Stimulated activated CD4-positive, alpha-beta T cell treated with anti-CD3 and anti-CD28 coated beads, TNF-alpha, amount 100 ng/mL, for 48 hours (primary cell): ENCODE measurements around the gene BEND6.

Experiments
- DNase-seq, 3 donors: peaks; one replicate each; pipeline ENCODE4 v3.0.0-alpha.2; 2020; ENCODE audit warnings: low read depth in 3 of 3

The BEND6 gene, protein sequence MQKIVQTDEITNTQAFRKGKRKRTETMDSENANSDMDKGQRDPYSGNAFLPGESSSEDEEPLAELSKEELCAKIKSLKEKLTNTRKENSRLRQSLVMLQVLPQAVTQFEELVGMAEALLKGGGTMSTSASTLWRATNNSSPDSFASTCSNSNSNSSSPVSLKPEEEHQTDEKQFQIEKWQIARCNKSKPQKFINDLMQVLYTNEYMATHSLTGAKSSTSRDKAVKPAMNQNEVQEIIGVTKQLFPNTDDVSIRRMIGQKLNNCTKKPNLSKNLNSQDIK

DNA sequence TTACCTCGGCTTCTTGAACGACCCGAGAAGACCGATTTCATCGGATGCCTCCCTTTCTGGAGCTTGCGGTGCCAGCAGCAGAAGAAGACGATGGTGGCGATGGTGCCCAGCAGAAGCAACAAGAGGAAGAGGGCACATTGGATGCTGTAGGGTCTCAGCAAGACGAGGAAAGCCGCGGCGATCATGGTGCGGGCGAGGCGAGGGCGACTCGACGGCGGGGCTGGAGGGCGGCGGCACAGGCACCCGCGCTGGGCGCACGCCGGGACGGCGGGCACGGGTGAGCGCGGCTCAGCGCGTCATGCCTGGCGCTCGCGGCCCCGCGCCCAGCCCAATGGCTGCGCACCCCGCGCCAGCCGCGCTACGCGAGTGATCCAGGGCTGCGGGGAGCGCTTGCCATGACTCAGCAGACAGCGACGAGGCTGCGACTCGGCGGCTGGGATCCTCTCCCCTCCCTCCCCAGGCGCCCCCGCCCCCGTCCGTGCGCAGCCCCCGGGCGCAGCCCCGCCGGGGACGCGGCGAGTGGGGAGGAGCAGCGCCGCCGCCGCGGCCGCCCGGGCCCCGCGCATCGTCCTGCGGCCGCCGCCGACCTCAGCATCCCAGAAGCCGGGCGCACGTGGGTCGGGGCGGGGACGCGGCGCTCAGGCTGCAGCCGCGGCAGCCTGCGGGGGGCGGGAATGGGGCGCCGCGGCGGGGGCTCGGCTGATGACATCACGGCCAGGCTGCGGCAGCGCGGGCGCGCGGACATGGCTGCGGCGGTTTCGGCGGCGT is at the start of gene BEND6:
BEND6 (plus strand) TSS at position 705 of the 768 bp plus-strand sequence. CDS start 26,704 bp downstream, outside the sequence.
- peak in 1 of 3 donors; percentile 21 for DNase-seq

DNA sequence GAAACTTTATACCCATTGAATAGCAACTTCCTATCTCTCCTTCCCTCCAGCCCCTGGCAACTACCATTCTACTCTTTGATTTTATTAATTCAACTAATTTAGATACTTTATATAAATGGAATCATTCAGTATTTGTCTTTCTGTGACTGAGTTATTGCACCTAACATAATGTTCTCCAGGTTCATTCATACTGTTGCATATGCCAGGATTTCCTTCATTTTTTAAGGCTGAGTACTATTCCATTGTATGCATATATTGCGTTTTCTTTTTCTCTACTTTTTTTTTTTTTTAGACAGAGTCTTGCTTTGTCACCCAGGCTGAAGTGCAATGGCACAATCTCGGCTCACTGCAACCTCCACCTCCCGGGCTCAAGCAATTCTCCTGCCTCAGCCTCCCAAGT is 49.5 kb upstream of the BEND6 start:
- no peak for DNase-seq

DNA sequence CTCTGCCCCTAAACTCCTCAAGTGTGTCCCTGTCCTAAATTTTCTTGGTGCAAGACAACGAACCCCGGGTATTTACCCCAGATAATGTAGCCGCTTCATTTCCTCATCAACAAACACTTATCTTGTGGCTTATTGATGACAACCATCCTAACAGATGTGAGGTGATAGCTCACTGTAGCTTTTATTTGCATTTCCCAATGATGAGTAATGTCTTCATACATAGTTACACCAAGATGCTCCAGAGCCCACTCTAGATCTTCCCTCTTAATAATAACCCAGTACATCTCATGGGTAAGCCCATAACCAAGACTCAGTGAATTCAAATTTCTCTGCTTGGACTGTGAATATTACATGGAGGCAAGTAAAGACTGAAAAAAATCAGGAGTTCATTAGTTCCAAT is 48.2 kb upstream of the BEND6 start:
- no peak for DNase-seq

DNA sequence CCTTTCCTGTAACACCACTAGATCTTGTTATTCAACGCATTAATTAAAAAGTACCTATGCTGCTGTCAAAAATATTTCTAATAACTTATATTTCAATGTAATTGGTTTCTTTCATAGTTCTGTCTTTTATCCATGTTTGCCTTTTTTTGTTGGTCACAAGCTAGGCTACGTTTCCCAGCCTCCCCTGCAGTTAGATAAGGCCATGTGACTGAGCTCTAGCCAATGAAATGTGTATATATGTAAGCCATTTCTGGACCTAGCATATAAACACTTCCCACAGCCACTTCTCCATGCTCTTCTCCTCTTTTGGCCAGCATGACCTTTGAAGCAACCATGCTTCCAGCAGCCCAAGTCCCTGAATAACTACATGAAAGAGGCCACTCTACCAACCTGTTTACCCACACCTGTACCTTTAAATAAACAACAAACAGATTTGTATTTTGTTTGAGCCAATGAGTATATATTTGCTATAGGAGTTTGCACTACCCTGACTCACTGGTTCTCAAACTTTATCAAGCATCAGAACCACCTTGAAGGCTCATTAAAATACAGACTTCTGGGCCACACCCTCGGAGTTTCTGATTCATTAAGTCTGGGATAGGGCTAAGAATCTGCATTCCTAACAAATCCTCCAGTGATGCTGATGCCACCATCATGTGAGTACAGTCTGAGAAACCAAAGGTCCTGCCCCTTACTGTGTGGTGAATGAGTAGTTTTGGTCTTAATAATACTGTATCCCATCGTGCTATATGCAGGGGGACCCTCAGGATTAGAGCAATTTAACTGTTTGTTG is 45.6 kb upstream of the BEND6 start:
- no peak for DNase-seq

DNA sequence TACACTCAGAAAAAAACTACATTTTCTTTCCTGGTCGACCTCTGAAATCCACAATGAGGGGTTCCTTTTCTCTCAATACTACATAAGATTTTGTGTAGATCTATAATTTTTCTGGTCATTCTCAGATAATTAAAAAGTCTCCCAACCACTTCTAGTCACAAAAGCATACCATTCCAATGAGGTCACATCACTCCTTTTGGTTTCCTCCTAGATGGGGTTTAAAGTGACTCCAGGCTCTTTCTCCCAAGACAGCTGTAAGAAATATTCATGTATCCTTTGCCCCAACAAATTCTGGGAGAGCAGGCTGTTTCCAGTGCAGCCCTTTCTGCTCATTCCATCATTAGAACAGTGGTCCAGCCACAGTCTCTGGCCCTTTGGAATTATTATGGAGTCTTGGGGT is 43.1 kb upstream of the BEND6 start:
- DNase-seq, result no peak

DNA sequence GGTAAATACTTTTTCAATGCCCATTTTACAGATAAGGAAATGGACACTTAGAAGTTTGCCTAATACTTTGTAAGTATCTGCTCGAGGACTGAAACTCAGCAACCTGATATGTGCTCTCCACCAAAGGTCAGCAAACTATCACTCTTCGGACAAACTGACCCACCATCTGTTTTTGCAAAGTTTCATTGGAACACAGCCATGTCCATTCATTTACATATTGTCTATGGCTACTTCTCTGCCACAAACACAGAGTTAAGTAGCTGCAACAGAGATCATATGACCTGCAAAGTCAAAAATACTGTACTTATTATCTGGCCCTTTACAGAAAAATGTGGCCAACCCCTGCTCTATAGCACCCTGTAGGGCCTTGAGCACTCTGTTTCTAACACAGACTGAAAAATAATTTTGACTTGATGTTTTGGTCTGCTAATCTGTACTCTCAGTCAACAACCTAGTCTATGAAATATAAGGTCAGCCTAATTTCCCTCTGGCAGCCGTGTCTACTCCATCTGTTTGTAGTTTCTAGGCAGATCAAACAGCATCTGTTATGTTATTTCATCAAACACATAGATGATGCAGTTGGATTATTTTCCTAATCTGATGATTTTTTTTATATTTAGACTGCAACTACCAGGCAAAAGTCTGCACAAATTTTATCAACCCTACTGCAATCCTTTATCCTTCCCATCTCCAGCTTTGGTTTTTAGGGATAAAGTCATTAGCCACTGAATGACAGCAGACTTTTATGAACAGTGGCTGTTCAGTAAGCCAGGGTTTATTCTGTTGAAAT is 41.4 kb upstream of the BEND6 start:
- DNase-seq, result no peak

DNA sequence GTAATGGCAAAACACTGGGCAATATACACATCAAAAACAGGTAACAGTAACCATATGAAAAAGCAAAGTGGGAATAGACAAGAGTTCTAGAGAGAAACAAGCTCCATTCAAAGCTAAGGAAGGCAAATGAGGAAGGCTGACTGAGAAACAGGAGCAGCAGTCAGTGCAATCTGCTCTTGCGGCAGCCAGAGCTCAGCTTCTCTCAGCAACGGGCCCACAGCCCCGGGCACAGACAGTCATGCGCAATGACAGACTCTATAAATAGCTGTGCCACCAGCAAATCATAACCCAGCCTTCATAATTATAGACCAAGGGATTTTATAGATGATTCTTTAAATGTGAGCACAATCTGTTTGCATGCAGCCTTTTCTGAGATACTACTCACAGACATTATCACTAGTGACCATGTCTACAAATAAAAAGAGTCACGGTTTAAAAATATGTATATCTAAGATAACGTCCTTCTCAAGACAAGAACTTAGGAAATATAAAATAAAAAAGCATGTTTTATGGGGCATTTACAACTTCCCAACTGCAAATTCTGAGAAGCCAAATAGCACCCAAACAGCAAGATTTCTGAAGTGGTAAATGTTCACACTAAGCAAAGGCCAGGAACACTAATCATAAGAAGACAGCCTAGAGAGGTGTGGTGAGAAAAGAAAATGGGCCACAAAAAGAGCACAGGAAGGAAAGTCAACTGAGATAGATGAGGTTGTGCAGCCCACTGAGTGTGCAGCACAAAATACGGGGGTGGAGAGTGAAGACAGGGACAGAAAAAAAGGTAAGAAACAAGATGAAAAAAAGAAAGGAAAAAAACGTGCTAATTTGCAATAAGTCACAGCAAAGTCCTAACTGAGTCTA is 39.9 kb upstream of the BEND6 start:
- no peak for DNase-seq

DNA sequence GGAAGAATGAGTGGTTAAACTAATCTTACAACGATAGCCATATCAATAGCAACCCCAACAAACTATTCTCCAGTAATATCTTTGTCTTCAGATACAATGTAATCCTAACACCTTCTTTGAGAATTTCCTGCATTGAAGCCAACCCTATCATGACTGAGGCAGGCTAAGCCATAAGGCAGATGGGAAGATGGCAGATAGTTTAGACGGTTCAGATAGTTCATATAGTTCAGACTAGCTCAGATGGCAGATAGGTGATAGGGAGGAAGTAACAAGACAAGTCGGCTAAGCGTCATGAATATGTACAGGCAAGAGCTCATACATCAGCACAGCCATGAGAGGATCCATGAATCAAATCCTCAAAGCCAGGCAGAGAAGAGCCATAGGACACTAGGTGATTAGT is 39.1 kb upstream of the BEND6 start:
- no peak for DNase-seq

DNA sequence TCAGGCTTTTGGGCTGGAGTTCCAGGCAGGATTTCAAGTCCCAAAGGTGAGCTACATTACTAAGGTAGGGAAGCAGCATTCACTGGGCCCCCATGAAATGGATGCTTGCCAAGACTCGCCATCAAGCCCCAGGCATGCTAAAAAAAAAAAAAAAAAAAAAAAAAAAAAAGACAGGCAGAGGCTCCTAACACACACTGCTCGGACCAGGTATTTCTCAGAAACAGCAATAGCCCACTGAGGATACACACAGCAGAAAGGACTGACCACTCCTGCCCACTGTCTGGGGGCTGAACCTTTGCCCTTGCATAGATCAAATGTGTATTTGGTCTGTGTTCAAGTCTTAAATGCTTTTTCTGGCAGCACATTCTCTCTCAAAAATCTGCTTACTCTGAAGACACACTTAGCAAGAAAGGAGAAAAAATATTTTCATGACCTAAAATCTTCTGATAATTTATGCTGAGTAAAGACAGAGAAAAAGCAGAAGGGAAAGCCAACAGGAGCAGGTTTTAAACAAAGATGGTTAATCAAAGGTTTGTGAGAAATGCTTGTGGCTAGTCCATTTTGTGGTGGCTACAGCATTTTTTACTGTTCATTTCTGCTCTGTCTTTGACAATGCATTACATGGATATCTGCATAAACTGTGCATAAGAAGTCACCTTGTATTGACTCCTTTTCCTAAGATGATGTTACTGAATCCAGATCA is 37.9 kb upstream of the BEND6 start:
- DNase-seq, result no peak

DNA sequence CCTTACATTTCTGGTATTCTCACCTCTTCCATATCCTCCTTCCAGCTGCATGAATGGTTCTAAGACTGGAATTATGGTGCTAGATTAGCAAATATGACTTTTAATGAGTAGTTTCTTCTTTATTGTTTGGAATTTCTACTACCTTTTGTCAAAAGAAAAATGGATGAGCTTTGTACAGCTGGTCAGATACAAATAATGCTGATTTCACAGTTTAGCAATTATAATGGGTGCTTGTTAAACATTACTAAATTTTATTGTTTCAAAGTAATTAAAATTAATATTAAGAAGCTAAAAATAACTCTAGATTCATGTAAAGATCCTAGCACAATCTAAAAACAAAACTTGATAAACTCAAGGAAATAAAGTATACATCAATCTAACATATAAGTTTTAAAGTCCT is 32.3 kb upstream of the BEND6 start:
- no peak for DNase-seq

DNA sequence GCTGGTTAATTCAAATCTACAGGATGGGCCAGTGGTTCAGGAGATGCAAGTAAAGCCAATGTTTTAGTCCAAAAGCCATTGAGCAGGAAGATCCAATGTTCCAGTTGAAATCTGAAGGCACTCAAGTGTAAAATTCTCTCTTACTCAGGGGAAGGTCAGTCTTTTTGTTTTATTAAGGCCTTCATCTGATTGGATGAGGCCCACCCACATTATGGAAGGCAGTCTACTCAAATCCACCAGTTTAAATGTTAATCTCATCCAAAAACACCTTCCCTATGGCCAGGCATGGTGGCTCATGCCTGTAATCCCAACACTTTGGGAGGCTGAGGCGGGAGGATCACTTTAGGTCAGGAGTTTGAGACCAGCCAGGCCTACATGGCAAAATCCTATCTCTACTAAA is 31.3 kb upstream of the BEND6 start:
- no peak for DNase-seq

DNA sequence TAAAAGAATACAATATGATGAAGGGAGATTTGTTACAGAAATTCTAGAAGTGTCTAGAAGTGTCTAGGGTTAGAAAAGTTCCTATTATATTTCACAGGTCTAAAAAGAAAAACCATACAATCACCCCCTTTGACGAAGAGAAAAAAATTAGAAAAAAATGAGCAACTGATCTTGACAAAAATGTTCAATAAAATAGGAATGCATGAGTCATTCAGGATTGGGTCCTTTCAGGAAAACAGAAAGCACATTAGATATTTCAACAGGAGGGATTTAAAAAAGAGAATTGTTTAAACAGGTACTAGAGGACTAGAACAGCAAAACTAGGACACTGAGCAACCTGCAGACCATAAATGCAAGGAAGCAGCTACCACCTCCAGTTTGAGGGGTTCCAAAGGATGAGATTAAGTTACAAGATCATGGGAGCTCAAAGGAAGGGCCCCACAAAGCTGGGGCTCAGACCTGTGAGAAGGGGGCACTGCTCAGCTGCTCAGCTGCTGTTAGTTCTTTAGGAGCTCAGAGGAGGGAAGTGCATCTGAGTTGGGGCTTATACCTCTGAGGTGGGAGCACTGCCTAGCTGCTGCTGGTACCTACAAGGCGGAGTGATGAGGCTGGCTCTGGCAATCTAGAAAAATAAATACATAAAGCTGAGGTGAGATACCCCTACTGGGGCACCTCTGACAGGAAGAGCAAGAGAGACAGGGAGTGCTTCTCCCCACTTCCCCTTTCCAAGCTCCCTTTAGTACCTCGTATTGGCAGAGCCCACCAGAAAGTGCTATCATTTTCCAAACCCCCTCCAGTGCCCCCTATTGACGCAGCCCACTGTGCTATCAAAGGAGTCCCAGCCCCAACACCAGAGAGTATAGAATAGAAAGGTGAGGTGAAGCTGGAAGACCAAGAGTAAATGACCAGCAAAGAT is 27.1 kb upstream of the BEND6 start:
- no peak for DNase-seq

DNA sequence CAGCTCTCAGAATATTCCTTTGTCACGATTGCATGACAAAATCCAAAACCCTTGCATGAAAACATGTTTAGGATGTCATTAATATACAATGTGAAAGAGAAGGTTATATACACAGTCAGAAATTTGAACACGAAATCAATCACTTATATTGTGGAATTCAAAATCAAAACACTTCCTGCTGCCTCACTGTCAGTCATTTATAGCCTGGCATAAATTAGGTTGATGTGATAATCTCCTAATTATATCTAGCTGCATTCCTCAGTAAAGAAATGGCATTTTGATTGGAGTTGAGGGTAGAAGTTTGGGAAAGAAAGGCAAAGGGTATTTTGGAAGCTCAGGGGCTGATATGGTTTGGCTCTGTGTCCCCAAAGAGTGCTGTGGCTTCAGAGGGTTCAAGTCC is 24.1 kb upstream of the BEND6 start:
- no peak for DNase-seq

DNA sequence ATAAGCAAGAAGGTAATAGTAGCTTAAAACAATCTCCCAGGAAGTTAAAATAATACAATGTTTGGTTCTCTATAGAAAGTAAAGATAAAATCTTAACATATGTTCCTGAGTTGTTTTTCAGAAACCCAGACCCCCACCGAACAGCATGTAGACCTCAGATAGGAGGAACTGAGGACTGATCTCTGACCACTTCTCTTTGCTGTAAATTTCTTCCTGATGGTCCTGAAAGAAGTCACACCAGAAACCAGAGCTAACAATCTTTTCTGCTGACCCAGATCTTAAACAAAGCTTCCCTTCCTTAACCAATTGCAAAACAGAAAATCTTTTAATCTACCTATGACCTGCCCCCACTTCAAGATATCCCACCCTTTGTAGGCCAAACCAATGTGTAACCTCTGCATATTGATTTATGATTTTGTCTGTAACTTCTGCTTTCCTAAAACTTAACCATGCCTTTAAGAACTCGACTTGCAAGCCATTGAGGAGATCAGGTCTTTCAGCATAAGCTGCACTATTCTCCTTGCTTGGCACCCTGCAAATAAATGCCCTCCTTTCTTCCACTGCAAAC is 21.9 kb upstream of the BEND6 start:
- DNase-seq, result no peak

DNA sequence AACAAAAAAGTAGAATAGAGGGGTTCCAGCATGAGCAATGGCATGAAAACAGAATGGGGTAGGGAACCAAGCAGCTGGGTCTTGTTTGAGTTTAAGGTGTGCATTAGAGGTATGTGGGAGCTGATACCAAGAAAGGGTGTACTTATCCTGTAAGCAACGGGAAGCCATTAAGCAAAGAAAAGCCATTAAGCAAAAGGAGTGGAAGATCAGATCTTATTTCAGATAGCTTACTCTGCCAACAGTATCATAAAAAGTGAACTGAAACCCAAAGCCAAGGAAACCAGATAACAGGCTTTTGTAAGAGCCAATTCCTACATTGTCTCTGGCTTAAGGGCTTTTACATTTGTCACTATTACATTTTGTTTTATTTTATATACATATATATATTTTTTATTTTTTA is 21.3 kb upstream of the BEND6 start:
- DNase-seq, result no peak

DNA sequence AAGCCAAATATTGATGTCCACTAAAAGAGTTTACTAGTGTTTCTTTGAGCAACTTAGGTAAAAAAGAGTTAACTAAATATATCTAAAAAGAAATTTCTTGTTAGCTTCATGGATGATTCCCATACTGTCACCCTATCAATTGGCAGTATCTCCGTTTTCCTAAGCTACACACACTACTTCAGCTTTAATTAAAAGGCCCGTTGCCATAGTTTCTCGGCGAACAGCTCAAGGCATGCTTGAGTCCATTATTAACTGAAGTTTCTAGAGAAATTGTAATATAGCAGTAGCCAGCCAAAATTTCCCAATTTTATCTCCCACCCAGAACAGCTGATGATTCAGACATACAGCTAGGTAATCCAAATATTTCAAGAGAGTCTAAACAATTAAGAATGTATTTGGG is 20.0 kb upstream of the BEND6 start:
- DNase-seq, result no peak

DNA sequence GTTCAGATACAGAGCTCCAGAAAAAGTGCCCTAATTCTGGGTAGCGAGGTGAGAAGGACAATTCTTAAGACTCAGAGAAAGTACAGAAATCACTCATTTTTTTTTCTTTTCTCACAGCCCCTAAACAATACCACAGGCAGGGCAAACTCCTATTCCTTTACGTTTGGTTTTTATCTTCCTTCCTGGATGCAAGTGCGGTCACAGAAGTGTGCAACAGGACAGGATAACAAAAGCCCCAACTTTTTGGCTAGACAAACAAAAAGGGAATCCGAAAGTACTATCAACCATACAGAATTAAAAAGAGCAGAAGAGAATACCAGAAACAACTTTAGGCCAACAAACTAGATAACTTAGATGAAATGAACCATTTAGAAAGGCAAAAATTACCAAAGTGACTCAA is 18.4 kb upstream of the BEND6 start:
- DNase-seq, result no peak

DNA sequence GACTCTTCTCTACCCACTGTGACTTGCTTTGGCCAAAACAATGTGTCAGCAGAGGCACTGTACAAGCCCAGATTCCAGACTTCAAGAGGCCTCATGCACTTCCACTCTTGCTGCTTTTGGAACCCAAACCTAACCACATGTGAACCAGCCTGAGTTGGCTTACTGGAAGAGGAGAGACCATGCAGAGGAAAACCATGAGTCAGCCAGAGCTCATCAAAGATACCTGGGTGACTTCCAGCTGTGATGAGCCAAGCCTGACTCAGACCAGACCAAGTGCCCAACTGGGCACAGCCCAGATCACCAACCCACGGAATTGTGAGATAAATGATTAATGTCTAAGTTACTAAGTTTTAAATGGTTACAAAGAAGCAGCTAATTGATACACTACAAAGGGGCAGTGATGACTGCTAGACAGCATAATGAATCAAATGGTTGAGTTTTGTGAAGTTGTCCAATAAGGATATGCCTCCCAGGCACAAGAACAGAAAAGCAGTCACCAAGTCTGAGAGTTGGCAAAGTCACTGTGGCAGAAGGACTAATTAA is 16.2 kb upstream of the BEND6 start:
- DNase-seq, result no peak

DNA sequence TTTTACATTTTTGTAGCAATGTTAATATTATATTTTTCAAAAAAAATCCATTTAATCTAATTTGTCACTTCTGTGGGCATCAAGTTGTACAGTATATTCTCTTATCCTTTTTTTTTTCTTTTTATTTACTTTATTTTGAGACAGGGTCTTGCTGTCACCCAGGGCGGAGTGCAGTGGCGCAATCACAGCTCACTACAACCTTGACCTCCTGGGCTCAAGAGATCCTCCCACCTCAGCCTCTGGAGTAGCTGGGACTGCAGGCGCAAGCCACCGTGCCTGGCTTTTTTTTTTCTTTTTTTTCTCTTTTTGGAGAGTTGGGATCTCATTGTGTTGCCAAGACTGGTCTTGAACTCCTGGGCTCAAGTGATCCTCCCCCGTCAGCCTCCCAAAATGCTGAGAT is 14.4 kb upstream of the BEND6 start:
- no peak for DNase-seq
